Neutrophil (primary cell): ENCODE data around the gene SERPINB4.

Source experiments
- H3K27ac ChIP-seq: fragments of 200-600 bp; sonication (generic); 2 replicates; pipeline ENCODE4 v1.5.1; 2016; ENCODE audit warnings: mild to moderate bottlenecking, moderate library complexity
- H3K27me3 ChIP-seq: fragments of 200-600 bp; sonication (generic); 2 replicates; pipeline ENCODE4 v1.6.0; 2016; ENCODE audit warnings: mild to moderate bottlenecking
- H3K36me3 ChIP-seq: fragments of 200-600 bp; sonication (generic); 2 replicates; pipeline ENCODE4 v1.5.1; 2017
- H3K4me1 ChIP-seq, 2 experiments: fragments of 200-600 bp in 1 of 2; sonication (generic) in 1 of 2; 1 replicate in 1 of 2; 2 replicates in 1 of 2; pipeline versions ENCODE4 v1.5.1 to v1.6.1; 2013 to 2016; ENCODE audit warnings: low read depth in 1 of 2, low read length in 1 of 2, mild to moderate bottlenecking in 1 of 2, moderate library complexity in 1 of 2; ENCODE audit not compliant: control insufficient read depth in 1 of 2, insufficient read depth in 1 of 2
- H3K4me3 ChIP-seq, 2 experiments: fragments of 200-600 bp in 1 of 2; sonication (generic) in 1 of 2; 1 replicate in 1 of 2; 2 replicates in 1 of 2; pipeline ENCODE4 v1.5.1; 2013 to 2016; ENCODE audit warnings: low read depth in 1 of 2, low read length in 1 of 2, mild to moderate bottlenecking in 1 of 2, moderate library complexity in 1 of 2
- H3K9me3 ChIP-seq: fragments of 200-600 bp; sonication (generic); 2 replicates; pipeline ENCODE4 v1.5.1; 2016
- TF ChIP-seq, protein P1 (sequence below): fragments of 200-600 bp; sonication (generic); IDR thresholded peaks from 2 replicates; pipeline ENCODE4 v1.5.1; 2016; ENCODE audit warnings: antibody characterized with exemption

SERPINB4 gene

GRCh38 chr18:63617049-63617914 lies 26.8 kb downstream of the SERPINB4 start:
- TF ChIP-seq, protein P1, sequence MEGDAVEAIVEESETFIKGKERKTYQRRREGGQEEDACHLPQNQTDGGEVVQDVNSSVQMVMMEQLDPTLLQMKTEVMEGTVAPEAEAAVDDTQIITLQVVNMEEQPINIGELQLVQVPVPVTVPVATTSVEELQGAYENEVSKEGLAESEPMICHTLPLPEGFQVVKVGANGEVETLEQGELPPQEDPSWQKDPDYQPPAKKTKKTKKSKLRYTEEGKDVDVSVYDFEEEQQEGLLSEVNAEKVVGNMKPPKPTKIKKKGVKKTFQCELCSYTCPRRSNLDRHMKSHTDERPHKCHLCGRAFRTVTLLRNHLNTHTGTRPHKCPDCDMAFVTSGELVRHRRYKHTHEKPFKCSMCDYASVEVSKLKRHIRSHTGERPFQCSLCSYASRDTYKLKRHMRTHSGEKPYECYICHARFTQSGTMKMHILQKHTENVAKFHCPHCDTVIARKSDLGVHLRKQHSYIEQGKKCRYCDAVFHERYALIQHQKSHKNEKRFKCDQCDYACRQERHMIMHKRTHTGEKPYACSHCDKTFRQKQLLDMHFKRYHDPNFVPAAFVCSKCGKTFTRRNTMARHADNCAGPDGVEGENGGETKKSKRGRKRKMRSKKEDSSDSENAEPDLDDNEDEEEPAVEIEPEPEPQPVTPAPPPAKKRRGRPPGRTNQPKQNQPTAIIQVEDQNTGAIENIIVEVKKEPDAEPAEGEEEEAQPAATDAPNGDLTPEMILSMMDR = no peak
- no peaks in the 10 kb centered on the region for H3K4me1 ChIP-seq
- H3K4me3 ChIP-seq = no peak overlapping the region
- no peak overlapping the region for H3K27ac ChIP-seq
- no peaks in the 10 kb centered on the region for H3K9me3 ChIP-seq
- H3K27me3 ChIP-seq = no peaks in the 10 kb centered on the region
- no peaks in the 10 kb centered on the region for H3K36me3 ChIP-seq

DNA sequence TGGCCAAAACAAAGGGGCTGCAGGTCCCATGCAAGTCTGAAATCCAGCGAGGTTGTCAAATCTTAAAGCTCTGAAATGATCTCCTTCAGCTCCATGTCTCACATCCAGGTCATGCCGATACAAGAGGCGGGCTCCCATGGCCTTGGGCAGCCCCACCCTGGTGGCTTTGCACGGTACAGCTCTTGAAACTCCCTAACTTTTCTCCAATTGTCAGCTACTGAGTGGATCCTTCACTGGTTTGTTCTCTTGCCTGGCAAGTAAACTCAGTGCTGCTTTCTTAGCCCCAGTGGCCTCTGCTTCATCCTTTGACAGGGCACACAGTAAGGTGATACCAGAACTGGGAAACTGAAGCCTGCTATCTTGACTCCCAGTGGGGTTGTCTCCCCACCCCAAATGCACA lies 30.6 kb downstream of the SERPINB4 start:
- Histone ChIP-seq H3K27ac (no peak overlapping the region), H3K36me3 (no peaks in the 10 kb centered on the region), H3K4me3 (no peak overlapping the region), H3K9me3 (no peaks in the 10 kb centered on the region), H3K27me3 (no peaks in the 10 kb centered on the region), H3K4me1 (no peaks in the 10 kb centered on the region)
- TF ChIP-seq, protein P1 = no peak

- TF ChIP-seq, protein P1 = no peak
- H3K4me1 ChIP-seq = no peaks in the 10 kb centered on the region
- H3K27ac ChIP-seq = no peak overlapping the region
- no peak overlapping the region for H3K4me3 ChIP-seq
- H3K27me3 ChIP-seq = no peaks in the 10 kb centered on the region
- no peaks in the 10 kb centered on the region for H3K36me3 ChIP-seq
- H3K9me3 ChIP-seq = no peaks in the 10 kb centered on the region
These were observed 37.5 kb downstream of the SERPINB4 start for GRCh38 chr18:63606526-63606925.

- no peaks in the 10 kb centered on the region for H3K4me1 ChIP-seq
- no peaks in the 10 kb centered on the region for H3K27me3 ChIP-seq
- TF ChIP-seq, protein P1 = no peak
- H3K9me3 ChIP-seq = no peaks in the 10 kb centered on the region
- H3K36me3 ChIP-seq = no peaks in the 10 kb centered on the region
- no peak overlapping the region for H3K4me3 ChIP-seq
- no peak overlapping the region for H3K27ac ChIP-seq
These were observed 39.1 kb downstream of the SERPINB4 start for GRCh38 chr18:63604791-63605567.

DNA sequence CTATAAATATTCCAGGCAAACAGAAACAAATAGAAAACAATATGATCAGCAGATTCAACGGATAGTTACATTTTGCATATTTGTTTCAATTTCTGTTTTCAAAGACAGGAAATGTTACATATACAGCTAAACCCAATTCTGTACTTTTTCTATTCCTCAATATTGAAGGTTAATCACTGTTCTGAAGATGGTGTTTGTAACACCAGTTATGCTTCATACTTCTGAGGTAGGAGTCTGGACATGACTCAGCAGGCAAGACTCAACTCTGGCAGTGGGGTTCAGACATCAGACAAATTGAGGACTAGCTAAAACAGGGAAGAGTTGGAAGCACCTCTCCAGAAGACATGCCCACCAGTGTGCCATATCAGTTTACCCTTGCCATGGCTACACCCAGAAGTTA lies 40.3 kb downstream of the SERPINB4 start:
- H3K27me3 ChIP-seq = no peaks in the 10 kb centered on the region
- no peak overlapping the region for H3K4me3 ChIP-seq
- TF ChIP-seq, protein P1 = no peak
- no peaks in the 10 kb centered on the region for H3K4me1 ChIP-seq
- no peak overlapping the region for H3K27ac ChIP-seq
- H3K9me3 ChIP-seq = no peaks in the 10 kb centered on the region
- H3K36me3 ChIP-seq = no peaks in the 10 kb centered on the region
